Ovary (tissue), 10 donors: ENCODE data around the gene GLB1L. TPM values are rescaled to one million over a fixed set of nuclear protein-coding genes. Genes with fewer than 3 reads are reported as not detected.

Source experiments
- DNase-seq, 5 donors: peaks; one replicate each; pipeline ENCODE4 v3.0.0-alpha.2; 2019 to 2020
- H3K27ac ChIP-seq, 2 donors: fragments of 200-600 bp; one replicate each; pipeline versions ENCODE4 v1.5.1 to v1.8.0; 2019 to 2022
- H3K27me3 ChIP-seq: fragments of 200-600 bp; one replicate; pipeline ENCODE4 v1.8.0; 2022
- H3K36me3 ChIP-seq: fragments of 200-600 bp; sonication (generic); one replicate; pipeline ENCODE4 v1.5.1; 2019
- H3K4me1 ChIP-seq: one replicate; pipeline ENCODE4 v1.8.1; 2013; ENCODE audit warnings: mild to moderate bottlenecking, moderate library complexity; ENCODE audit not compliant: insufficient read depth
- H3K4me3 ChIP-seq: fragments of 200-600 bp; sonication (generic); one replicate; pipeline ENCODE4 v1.5.1; 2017
- H3K9me3 ChIP-seq, 2 donors: fragments of 200-600 bp in 1 of 2; sonication (generic) in 1 of 2; one replicate each; pipeline versions ENCODE4 v1.5.1 to v1.8.1; 2013 to 2019; ENCODE audit warnings: mild to moderate bottlenecking in 1 of 2, moderate library complexity in 1 of 2
- EP300 ChIP-seq: sonication (generic); formaldehyde crosslinking; IDR thresholded peaks from one replicate; pipeline ENCODE4 v1.6.1; 2017; ENCODE audit warnings: antibody characterized with exemption
- POLR2A ChIP-seq: fragments of 450-650 bp; IDR thresholded peaks from one replicate; pipeline ENCODE4 v1.6.1; 2017; ENCODE audit warnings: antibody characterized with exemption, mild to moderate bottlenecking, moderate library complexity
- WGBS, 3 donors: extraction: QIAGEN DNeasy Blood & Tissue Kit in 1 of 3; methylation state at CpG; one replicate each; pipeline versions ENCODE4 v1.1.5 to v1.1.7; 2013 to 2017; 5-methylcytosine and 5-hydroxymethylcytosine counted together
- intact Hi-C, 4 donors: fragments of 100-400 bp; cut with DNase I; formaldehyde crosslinking; loops; one replicate each; pipeline versions ENCODE4 v1.11.0 to v1.15.1; 2022 to 2023
- long read RNA-seq, 3 donors: library from polyadenylated mRNA in 2 of 3; unstranded in 2 of 3; transcript quantifications; one replicate each; pipeline ENCODE4 v2.0.0 and lab custom pipeline, GENCODE V29; 2021 to 2026
- polyA plus RNA-seq, 2 donors: library from polyadenylated mRNA; stranded (reverse); fragments of 200-250 nt in 1 of 2; fragments of 350-450 nt in 1 of 2; fragmentation: Illumina TruSeq in 1 of 2; extraction: RNeasy Lipid Tissue Mini Kit (QIAGEN cat#74804) in 1 of 2; gene quantifications; one replicate each; pipeline ENCODE4 v1.2.3, GENCODE V29; 2013 to 2014
- total RNA-seq, 7 donors: library from RNA; depleted of rRNA in 2 of 7; stranded (reverse); fragments of >200 nt in 2 of 7; fragmentation: NEBNext Ultra II Directional in 3 of 7; extraction: Animal tissue kit (Norgen Biotek cat#: 25700) in 3 of 7; gene quantifications; one replicate each; pipeline versions ENCODE4 v1.1.0 to v1.2.4, GENCODE V29; 2016 to 2023
- TF ChIP-seq, protein P1 (sequence below), 3 donors: fragments of 450-650 bp in 2 of 3; fragments of 200-600 bp in 1 of 3; IDR thresholded peaks; one replicate each; pipeline versions ENCODE4 v1.5.1 to v1.8.0; 2016 to 2022; ENCODE audit warnings: antibody characterized with exemption in 3 of 3, mild to moderate bottlenecking in 1 of 3
- donor health status: DM: no; HTN: no; CAD: no; lungs with moderate emphysema.
- donor health status: DM: no; HTN: no; CAD: no.
- donor health status: Bipolar disorder and iron deficiency.
- donor health status: DM: yes; HTN: yes; CAD: no.
- donor health status: DM: no; HTN: no; CAD: no.
- donor health status: DM: yes; HTN: yes; CAD: no.

Gene GLB1L
- 10 to 100 TPM in 6 of 7 donors, 1 to 10 TPM in 1; 5.7 to 20.3 (median 13.9) TPM for total RNA-seq
- 10 to 100 TPM; 12.8 to 19.6 TPM for polyA plus RNA-seq
- long read RNA-seq, donor 1, transcript GLB1L-203 (14 exons, 2,042 nt): major isoform, 21 of 80 reads
- long read RNA-seq, donor 1, transcript GLB1L-202 (17 exons, 2,574 nt): minor isoform, 6 of 80 reads
- long read RNA-seq, donor 1, partial matches to known transcripts: 40 of 80 reads
- long read RNA-seq, donor 1, other reads (novel, unspliced or antisense): 13 of 80 reads
- long read RNA-seq, donor 2, partial matches to known transcripts: 0 of 3 reads
- long read RNA-seq, donor 2, other reads (novel, unspliced or antisense): 0 of 3 reads
- long read RNA-seq, donor 3, partial matches to known transcripts: 6 of 19 reads
- long read RNA-seq, donor 3, other reads (novel, unspliced or antisense): 5 of 19 reads

DNA sequence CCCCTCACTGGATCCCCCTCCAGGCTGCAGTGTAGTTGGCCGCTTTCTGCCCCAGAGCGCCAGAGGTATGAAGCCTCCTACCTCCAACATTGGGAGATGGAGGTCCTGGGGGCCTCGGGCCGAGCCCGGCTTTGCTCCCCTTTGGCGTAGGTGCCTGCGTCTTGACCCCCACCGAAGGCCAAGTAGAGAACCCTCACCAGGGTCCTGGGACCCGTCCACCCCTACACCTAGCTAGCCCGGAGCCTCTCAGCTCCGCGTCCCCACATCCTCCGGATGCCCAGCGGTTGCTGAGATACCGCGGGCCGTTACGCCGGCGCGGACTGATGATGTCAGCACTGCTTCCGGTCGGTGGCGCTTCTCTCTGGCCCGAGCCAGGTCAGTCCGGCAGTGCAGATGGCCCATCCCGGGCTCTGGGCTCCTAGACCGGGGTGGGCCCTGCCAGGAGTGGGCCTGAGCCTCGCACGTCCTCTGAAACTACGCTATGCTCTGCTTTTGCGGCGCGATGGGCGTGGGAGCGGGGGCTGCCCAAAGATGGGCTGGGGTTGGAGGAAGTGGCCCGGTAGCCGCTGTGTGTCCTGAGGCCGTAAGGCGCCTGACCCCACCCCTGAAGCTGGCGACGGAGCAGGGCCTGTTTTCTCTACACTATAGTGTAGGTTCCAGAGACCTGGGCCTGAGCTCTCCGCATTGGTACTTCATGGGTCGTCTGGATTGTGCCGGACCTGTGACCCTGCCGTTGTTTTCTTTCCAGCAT is at the start of gene GLB1L, which contains the start of gene STK16:
TSS of gene GLB1L (minus strand) at position 297 of the 751 bp plus-strand sequence. CDS start 1,871 bp downstream, outside the sequence.
TSS of gene STK16 (plus strand) at position 332 of the 751 bp plus-strand sequence. CDS start 521 bp downstream, outside the sequence.
- Histone ChIP-seq H3K4me1 (peaks cover 18% of the 10 kb centered on the region), H3K27me3 (no peaks in the 10 kb centered on the region), H3K4me3 (peak within 1 kb of the TSS; percentile 82), H3K27ac (peak within 1 kb of the TSS; percentile 72 to 85), H3K9me3 (no peaks in the 10 kb centered on the region), H3K36me3 (no peaks in the 10 kb centered on the region)
- intact Hi-C loops: loop anchor here in 1 of 4 donors (10.0 kb wide), 1 partner anchor 49 kb away; no protein-coding TSS in a partner anchor
- DNase-seq: peak; percentile 92 to 98 (median 96)
- 0 to 1% (median 0%) methylated on average over 45 to 46 of the region's 46 CpGs for WGBS, 3 donors
- peak; percentile 92 for TF ChIP-seq POLR2A
- TF ChIP-seq, protein P1, sequence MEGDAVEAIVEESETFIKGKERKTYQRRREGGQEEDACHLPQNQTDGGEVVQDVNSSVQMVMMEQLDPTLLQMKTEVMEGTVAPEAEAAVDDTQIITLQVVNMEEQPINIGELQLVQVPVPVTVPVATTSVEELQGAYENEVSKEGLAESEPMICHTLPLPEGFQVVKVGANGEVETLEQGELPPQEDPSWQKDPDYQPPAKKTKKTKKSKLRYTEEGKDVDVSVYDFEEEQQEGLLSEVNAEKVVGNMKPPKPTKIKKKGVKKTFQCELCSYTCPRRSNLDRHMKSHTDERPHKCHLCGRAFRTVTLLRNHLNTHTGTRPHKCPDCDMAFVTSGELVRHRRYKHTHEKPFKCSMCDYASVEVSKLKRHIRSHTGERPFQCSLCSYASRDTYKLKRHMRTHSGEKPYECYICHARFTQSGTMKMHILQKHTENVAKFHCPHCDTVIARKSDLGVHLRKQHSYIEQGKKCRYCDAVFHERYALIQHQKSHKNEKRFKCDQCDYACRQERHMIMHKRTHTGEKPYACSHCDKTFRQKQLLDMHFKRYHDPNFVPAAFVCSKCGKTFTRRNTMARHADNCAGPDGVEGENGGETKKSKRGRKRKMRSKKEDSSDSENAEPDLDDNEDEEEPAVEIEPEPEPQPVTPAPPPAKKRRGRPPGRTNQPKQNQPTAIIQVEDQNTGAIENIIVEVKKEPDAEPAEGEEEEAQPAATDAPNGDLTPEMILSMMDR (IDR thresholded peaks at IDR 0.05): no peak
- no peak for TF ChIP-seq EP300

DNA sequence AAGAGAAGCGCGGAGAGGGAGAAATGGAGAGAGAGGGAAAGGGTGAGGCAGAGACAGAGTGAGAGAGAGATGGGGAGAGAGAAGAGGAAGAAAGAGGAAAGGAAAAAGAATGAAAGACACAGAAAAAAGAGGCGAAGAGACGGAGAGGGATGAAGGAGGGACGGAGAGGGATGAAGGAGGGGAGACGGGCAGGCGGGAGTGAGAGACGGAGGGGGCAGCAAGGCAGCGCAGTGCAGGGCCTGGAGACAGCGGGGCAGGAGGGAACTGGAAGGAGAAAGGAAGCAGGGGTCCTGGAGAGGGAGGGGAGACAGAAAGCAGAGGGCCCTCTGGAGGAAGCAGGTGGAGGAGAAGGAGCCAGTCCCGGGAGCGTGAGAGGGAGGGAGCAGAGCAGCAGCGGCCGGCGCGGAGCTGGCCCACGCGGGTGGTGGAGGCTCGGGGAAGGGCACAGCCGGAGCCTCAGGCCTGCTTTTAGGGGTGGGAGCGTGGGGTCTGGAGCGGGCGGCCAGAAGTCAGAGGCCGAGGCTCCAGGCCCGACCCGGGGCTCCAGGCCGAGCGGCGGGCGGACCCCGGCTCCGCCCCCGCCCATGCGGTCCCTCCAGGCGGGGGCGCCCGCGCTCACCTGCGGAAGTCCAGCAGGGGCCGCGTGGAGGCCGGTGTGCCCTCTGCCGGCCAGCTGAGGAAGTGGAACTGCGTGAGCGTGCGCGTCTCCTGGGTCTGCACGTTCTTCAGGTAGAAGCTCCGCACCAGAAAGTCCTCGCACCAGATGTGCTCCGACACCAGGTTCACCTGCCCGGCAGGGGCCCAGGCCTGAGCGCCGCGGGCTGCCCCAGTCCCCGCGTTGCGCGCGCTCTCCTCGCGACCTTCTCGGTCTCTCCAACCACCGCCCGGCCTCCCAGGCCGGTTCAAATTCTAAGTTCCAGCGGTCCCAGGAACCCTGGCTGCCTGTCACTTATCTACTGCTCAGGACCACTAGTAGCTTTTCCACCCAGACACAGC is 49.4 kb upstream of the GLB1L start:
- intact Hi-C loops: loop anchor here (2.0 to 10.0 kb wide), 7 partner anchors 16 to 237 kb away; partner anchors contain the start of genes NHEJ1 (in 3 of the 4), CNPPD1 (in 2 of the 4), DNAJB2 (in 2 of the 4) and RETREG2 (in 2 of the 4)
- no peaks in the 10 kb centered on the region for H3K27me3 ChIP-seq
- peak; percentile 84 to 93 (median 91) for DNase-seq
- 4 to 5% (median 4%) methylated on average over 55 to 67 of the region's 67 CpGs for WGBS, 3 donors
- H3K36me3 ChIP-seq: no peaks in the 10 kb centered on the region
- peak overlapping the region; percentile 83 to 97 for H3K27ac ChIP-seq
- TF ChIP-seq, protein P1 (IDR thresholded peaks at IDR 0.05): peak; percentile 97 to 100 (median 99)
- peak; percentile 61 for TF ChIP-seq POLR2A
- no peak for TF ChIP-seq EP300
- no peaks in the 10 kb centered on the region for H3K9me3 ChIP-seq
- peak overlapping the region; percentile 58 for H3K4me3 ChIP-seq
- peaks cover 9% of the 10 kb centered on the region for H3K4me1 ChIP-seq

DNA sequence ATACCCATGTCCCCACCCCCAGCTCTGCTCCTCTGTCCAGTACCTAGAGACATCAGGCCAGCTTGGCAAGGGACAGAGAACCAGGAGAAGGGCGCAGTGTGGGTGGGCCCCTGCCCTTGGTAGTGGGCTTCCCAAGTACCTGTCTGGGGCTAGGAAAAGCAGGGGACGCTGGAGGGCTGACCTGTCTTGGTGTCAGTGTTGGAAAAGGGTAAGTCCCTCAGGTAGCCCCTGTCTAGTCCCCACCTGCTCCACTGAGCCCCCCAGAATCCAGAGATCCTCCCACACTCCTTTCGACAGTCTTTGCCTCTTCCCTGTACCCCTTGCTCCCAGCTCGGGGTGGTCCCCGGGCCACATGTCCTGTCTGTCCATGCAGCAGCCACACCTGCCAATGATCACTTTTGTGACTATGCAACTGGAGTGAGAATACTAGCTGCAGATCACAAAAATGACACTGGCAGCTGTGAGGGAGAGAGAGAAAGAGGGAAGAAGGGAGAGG is 48.5 kb upstream of the GLB1L start:
- H3K27ac ChIP-seq: peak overlapping the region; percentile 83 to 97
- H3K4me3 ChIP-seq: no peak overlapping the region
- intact Hi-C loops: loop anchor here (2.0 to 10.0 kb wide), 5 partner anchors 15 to 133 kb away; partner anchors contain the start of genes CNPPD1 (in 2 of the 4), DNAJB2 (in 2 of the 4), RETREG2 (in 2 of the 4) and GLB1L (in 1 of the 4)
- DNase-seq: peak in 2 of 5 donors; percentile 35
- TF ChIP-seq EP300 (no peak), POLR2A (no peak)
- TF ChIP-seq, protein P1 (IDR thresholded peaks at IDR 0.05): no peak
- H3K36me3 ChIP-seq: no peaks in the 10 kb centered on the region
- H3K9me3 ChIP-seq: no peaks in the 10 kb centered on the region
- H3K27me3 ChIP-seq: no peaks in the 10 kb centered on the region
- H3K4me1 ChIP-seq: peaks cover 10% of the 10 kb centered on the region
- 76 to 84% (median 82%) methylated on average over 5 of the region's 5 CpGs for WGBS, 3 donors
